ENCODE results near the gene CDC42BPB. TPM values are rescaled to one million over a fixed set of nuclear protein-coding genes. Genes with fewer than 3 reads are reported as not detected.

CDC42BPB gene
- total and polyA plus RNA-seq, 12 donors, result 41.1 to 108 (median 77.4) TPM

GRCh38 chr14:103095210-103095778, 37.9 kb upstream of the CDC42BPB start:
- no peaks in the 10 kb centered on the region for H3K9me3 ChIP-seq (replicated peaks in 1 of 3)
- 92 to 97% (median 96%) methylated on average over 9 to 11 of the region's 11 CpGs for WGBS, 4 donors
- H3K4me1 ChIP-seq (replicated peaks in 1 of 2), result peaks cover 0 to 9% of the 10 kb centered on the region in 2 donors
- no peak for DNase-seq
- H3K4me3 ChIP-seq, result no peak overlapping the region
- H3K27me3 ChIP-seq, result no peaks in the 10 kb centered on the region
- no peaks in the 10 kb centered on the region for H3K36me3 ChIP-seq (replicated peaks in 1 of 2)
- TF ChIP-seq, protein P1, sequence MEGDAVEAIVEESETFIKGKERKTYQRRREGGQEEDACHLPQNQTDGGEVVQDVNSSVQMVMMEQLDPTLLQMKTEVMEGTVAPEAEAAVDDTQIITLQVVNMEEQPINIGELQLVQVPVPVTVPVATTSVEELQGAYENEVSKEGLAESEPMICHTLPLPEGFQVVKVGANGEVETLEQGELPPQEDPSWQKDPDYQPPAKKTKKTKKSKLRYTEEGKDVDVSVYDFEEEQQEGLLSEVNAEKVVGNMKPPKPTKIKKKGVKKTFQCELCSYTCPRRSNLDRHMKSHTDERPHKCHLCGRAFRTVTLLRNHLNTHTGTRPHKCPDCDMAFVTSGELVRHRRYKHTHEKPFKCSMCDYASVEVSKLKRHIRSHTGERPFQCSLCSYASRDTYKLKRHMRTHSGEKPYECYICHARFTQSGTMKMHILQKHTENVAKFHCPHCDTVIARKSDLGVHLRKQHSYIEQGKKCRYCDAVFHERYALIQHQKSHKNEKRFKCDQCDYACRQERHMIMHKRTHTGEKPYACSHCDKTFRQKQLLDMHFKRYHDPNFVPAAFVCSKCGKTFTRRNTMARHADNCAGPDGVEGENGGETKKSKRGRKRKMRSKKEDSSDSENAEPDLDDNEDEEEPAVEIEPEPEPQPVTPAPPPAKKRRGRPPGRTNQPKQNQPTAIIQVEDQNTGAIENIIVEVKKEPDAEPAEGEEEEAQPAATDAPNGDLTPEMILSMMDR (IDR thresholded peaks at IDR 0.05), result no peak
- no peak for TF ChIP-seq POLR2A (IDR thresholded peaks at IDR 0.05)
- intact Hi-C loops (cut with DNase I), result no loop called here
- H3K27ac ChIP-seq, result peak overlapping the region in 1 of 5 donors; percentile 78

DNA sequence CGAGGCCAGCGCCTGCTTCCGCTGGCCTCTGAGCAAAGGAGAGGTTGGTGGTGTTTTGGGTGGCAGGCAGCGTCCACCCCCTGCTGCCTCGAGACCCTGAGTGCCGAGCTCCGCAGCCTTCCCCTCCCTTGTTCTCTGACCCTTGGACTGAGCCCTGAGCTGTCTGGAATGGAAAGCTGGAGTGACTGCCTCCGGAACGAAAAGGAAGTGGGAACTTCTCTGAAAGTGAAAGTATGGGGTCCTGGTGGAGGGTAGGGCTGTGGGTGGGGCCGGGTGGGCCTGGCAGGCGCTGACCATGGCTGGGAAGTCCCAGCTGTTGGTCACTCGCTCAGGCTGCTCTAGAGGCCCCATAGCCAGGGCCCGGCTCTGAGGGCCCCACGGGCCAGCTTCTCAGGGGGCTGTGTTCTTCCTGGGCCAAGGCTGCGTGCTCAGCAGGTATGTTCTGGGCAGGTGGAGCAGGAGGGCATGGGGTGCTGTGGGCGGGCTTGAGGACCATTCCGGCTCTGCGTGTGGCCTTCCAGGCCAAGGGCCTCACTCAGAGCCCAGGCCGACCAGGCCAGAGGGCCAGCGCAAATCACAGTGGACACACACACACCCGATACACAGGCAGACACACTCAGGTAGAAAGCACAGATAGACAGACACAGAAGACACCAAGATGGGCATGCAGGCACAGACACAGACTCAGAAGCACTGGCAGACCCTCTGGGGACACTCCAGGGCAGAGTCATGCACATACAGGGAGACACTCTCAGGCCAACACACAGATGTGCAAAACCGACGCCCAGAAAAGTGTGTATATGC, 37.3 kb upstream of the CDC42BPB start, which contains the start of gene EXOC3L4:
Gene EXOC3L4 (plus strand): TSS at position 320 of the 804 bp plus-strand sequence. CDS start 5,495 bp downstream, outside the sequence.
- peak within 1 kb of the TSS in 3 of 5 donors; percentile 28 to 78 (median 56) for H3K27ac ChIP-seq
- H3K9me3 ChIP-seq (replicated peaks in 1 of 3), result no peaks in the 10 kb centered on the region
- H3K36me3 ChIP-seq (replicated peaks in 1 of 2), result no peaks in the 10 kb centered on the region
- DNase-seq, result no peak
- intact Hi-C loops (cut with DNase I), result no loop called here
- H3K4me1 ChIP-seq (replicated peaks in 1 of 2), result peaks cover 0 to 9% of the 10 kb centered on the region in 2 donors
- no peak for TF ChIP-seq POLR2A (IDR thresholded peaks at IDR 0.05)
- TF ChIP-seq, protein P1 (IDR thresholded peaks at IDR 0.05), result no peak
- H3K27me3 ChIP-seq, result no peaks in the 10 kb centered on the region
- 77 to 83% (median 80%) methylated on average over 8 to 23 of the region's 23 CpGs for WGBS, 4 donors
- H3K4me3 ChIP-seq, result no peak within 1 kb of the TSS

DNA sequence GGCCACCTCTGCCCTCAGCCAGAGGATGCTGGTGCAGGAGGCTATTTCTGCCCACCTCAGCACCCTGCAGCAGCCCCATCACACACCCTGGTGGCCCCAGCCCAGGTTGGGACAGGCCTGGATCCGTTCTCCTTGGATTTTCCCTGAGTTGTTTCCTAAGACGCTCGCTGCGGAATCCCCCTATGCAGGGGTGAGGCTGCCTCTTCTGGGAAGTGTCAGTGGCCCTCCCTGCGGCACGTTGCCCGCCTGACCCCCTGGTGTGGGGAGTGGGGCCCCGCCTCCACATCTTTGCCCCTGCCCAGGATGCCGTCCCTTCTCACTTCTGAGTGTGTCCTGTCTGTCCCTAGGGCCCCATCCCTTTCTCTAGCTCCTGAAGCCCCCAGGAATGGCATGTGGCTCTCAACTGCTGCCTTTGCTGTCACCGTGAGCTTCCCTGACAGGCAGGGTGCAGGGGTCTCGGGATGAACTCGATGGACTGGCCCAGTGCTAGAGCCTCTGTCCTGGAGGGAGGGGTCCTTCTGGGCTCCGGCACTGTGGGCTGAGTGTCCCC, 36.6 kb upstream of the CDC42BPB start:
- 75 to 87% (median 86%) methylated on average over 6 to 13 of the region's 13 CpGs for WGBS, 4 donors
- TF ChIP-seq, protein P1 (IDR thresholded peaks at IDR 0.05), result no peak
- no peak for TF ChIP-seq POLR2A (IDR thresholded peaks at IDR 0.05)
- Histone ChIP-seq H3K36me3 (replicated peaks in 1 of 2) (no peaks in the 10 kb centered on the region), H3K27me3 (no peaks in the 10 kb centered on the region), H3K4me1 (replicated peaks in 1 of 2) (peaks cover 0 to 9% of the 10 kb centered on the region in 2 donors), H3K4me3 (no peak overlapping the region), H3K9me3 (replicated peaks in 1 of 3) (no peaks in the 10 kb centered on the region), H3K27ac (peak overlapping the region in 2 of 5 donors; percentile 56 to 78)
- DNase-seq, result no peak
- intact Hi-C loops (cut with DNase I), result no loop called here

DNA sequence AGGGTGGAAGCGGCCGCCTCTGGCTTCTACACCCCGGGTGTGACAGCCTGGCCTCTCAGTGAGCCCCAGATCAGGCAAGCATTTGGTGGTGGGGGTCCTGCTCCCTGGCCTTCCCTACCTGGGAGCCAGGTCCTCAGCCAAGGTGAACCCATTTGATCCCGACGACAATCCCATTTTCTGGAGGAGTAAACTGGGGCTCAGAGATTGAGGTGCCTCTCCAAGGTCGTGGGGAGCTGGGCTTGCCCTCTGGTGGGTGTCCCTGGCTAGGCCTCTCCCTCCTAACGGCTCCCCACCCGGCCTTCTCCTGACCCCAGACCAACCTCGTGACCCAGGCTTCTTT, 34.5 kb upstream of the CDC42BPB start:
- no peak overlapping the region for H3K27ac ChIP-seq
- TF ChIP-seq POLR2A (IDR thresholded peaks at IDR 0.05), result no peak
- TF ChIP-seq, protein P1 (IDR thresholded peaks at IDR 0.05), result no peak
- no peaks in the 10 kb centered on the region for H3K36me3 ChIP-seq (replicated peaks in 1 of 2)
- H3K27me3 ChIP-seq, result no peaks in the 10 kb centered on the region
- DNase-seq, result no peak
- H3K4me1 ChIP-seq (replicated peaks in 1 of 2), result peaks cover 0 to 9% of the 10 kb centered on the region in 2 donors
- H3K4me3 ChIP-seq, result peak overlapping the region in 2 of 4 donors; percentile 22 to 56
- intact Hi-C loops (cut with DNase I), result no loop called here
- no peaks in the 10 kb centered on the region for H3K9me3 ChIP-seq (replicated peaks in 1 of 3)
- 28 to 56% (median 53%) methylated on average over 2 to 9 of the region's 9 CpGs for WGBS, 4 donors
